Panc1 (cell line): ENCODE results near the gene ZFP1. TPM values are rescaled to one million over a fixed set of nuclear protein-coding genes. Genes with fewer than 3 reads are reported as not detected.

Experiments used
- ATAC-seq: fragments of 200-7000 bp; cut with Tn5 transposase; 2 replicates; pipeline ENCODE4 v1.9.1; 2020; ENCODE audit warnings: mild to moderate bottlenecking, moderate library complexity
- BruUV-seq: library from RNA; stranded (reverse); fragments of 400-500 nt; replicated peaks from 2 replicates; lab custom pipeline; 2021; lab: Mats Ljungman, UMichigan
- CTCF ChIA-PET: fragments of 300-600 bp; sonication (Branson Sonifier 250); formaldehyde crosslinking; loops from one replicate; lab custom pipeline; 2022; ENCODE audit warnings: antibody characterized with exemption; lab: Charles Lee
- POLR2A ChIA-PET: fragments of 300-600 bp; sonication (Branson Sonifier 250); formaldehyde crosslinking; loops from one replicate; lab custom pipeline; 2022; ENCODE audit warnings: antibody characterized with exemption; lab: Charles Lee
- DNase-seq: peaks from one replicate; pipeline ENCODE4 v3.0.0-alpha.2; 2010; ENCODE audit warnings: low read depth, low spot score
- H3K27ac ChIP-seq: 2 replicates; pipeline ENCODE4 v1.5.1; 2011; ENCODE audit warnings: mild to moderate bottlenecking, low read length, inconsistent platforms
- H3K27me3 ChIP-seq: fragments of 200-500 bp; sonication (Bioruptor generic); 2 replicates; pipeline ENCODE4 v1.6.0; 2014; ENCODE audit warnings: low read length, inconsistent platforms; ENCODE audit not compliant: control insufficient read depth, insufficient read depth
- H3K36me3 ChIP-seq: fragments of 200-500 bp; sonication (Bioruptor generic); 2 replicates; pipeline ENCODE4 v1.5.1; 2014; ENCODE audit warnings: inconsistent platforms, mild to moderate bottlenecking, low read length, moderate library complexity; ENCODE audit not compliant: control insufficient read depth, insufficient read depth
- H3K4me1 ChIP-seq: 2 replicates; pipeline ENCODE4 v1.5.1; 2011; ENCODE audit warnings: inconsistent platforms, mild to moderate bottlenecking, low read length, moderate library complexity; ENCODE audit not compliant: control insufficient read depth, insufficient read depth
- H3K4me3 ChIP-seq, 2 experiments: 2 replicates each; pipeline ENCODE4 v1.5.1; 2011 to 2012; ENCODE audit warnings: low read depth in 2 of 2, low read length in 2 of 2, mild to moderate bottlenecking in 2 of 2, inconsistent platforms in 1 of 2, moderate library complexity in 1 of 2
- H3K9me3 ChIP-seq: fragments of 200-500 bp; sonication (Bioruptor generic); 2 replicates; pipeline ENCODE4 v1.5.1; 2014; ENCODE audit warnings: low read depth, mild to moderate bottlenecking, inconsistent platforms, low read length, moderate library complexity; ENCODE audit not compliant: control insufficient read depth, insufficient read depth
- POLR2AphosphoS5 ChIP-seq: IDR thresholded peaks from 2 replicates; pipeline ENCODE4 v1.6.1; 2012; ENCODE audit warnings: mild to moderate bottlenecking, low read depth, low read length, moderate library complexity
- SIN3A ChIP-seq: IDR thresholded peaks from 2 replicates; pipeline ENCODE4 v1.6.1; 2012; ENCODE audit warnings: low read depth, mild to moderate bottlenecking, low read length, moderate library complexity, borderline replicate concordance; ENCODE audit not compliant: insufficient read depth
- TCF7L2 ChIP-seq: IDR thresholded peaks from 2 replicates; pipeline ENCODE4 v1.6.1; 2011; ENCODE audit warnings: mild to moderate bottlenecking, low read depth, low read length, inconsistent platforms
- in situ Hi-C: cut with HindIII; loops from 2 replicates; pipeline ENCODE4 v1.10.0; 2016; ENCODE audit warnings: low sequenced_read_pairs, low pct_unique_long_range_greater_than_20kb
- intact Hi-C: fragments of 100-400 bp; cut with micrococcal nuclease; formaldehyde crosslinking; loops from one replicate; pipeline ENCODE4 v1.10.0; 2022; ENCODE audit not compliant: unreplicated experiment
- total RNA-seq: library from RNA; stranded (reverse); gene quantifications from one replicate; pipeline ENCODE4 v1.2.1, GENCODE V29; 2021; ENCODE audit not compliant: unreplicated experiment
- TF ChIP-seq, protein P1 (sequence below): fragments of 450-650 bp; IDR thresholded peaks from 2 replicates; pipeline ENCODE4 v1.5.1; 2017; ENCODE audit warnings: mild to moderate bottlenecking
- TF ChIP-seq, protein P2 (sequence below), 2 experiments: IDR thresholded peaks; 2 replicates each; pipeline ENCODE4 v1.6.1; 2011 to 2012; ENCODE audit warnings: low read depth in 2 of 2, control low read depth in 1 of 2, low read length in 1 of 2, mild to moderate bottlenecking in 1 of 2, moderate library complexity in 1 of 2; ENCODE audit not compliant: insufficient read depth in 1 of 2

Gene ZFP1
- total RNA-seq, 1 experiment from 2014 or later, result 10.0 TPM

DNA sequence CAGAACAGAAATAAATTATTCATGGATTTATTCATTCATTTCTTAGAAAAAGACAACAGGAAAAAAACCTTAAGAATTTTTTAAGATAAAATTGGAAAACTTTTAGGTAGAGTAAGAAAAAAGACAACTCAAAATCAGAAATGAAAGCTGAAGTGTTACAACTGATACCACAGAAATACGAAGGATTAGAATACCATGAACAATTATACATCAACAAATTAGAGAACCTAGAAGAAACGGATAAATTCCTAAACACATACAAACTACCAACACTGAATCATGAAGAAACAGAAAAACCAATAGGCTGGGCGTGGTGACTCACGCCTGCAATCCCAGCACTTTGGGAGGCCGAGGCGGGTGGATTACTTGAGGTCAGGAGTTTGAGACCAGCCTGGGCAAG, 30.9 kb downstream of the ZFP1 start:
- POLR2A ChIA-PET, result no interaction called here
- Histone ChIP-seq H3K9me3 (peaks cover 4% of the 10 kb centered on the region; the same call in 1 of the 2 replicates), H3K27ac (no peak overlapping the region), H3K4me3 (no peak overlapping the region), H3K4me1 (no peaks in the 10 kb centered on the region), H3K36me3 (no peaks in the 10 kb centered on the region), H3K27me3 (no peaks in the 10 kb centered on the region)
- DNase-seq, result no peak
- TF ChIP-seq SIN3A (no peak), TCF7L2 (no peak), POLR2AphosphoS5 (no peak)
- TF ChIP-seq, protein P1, sequence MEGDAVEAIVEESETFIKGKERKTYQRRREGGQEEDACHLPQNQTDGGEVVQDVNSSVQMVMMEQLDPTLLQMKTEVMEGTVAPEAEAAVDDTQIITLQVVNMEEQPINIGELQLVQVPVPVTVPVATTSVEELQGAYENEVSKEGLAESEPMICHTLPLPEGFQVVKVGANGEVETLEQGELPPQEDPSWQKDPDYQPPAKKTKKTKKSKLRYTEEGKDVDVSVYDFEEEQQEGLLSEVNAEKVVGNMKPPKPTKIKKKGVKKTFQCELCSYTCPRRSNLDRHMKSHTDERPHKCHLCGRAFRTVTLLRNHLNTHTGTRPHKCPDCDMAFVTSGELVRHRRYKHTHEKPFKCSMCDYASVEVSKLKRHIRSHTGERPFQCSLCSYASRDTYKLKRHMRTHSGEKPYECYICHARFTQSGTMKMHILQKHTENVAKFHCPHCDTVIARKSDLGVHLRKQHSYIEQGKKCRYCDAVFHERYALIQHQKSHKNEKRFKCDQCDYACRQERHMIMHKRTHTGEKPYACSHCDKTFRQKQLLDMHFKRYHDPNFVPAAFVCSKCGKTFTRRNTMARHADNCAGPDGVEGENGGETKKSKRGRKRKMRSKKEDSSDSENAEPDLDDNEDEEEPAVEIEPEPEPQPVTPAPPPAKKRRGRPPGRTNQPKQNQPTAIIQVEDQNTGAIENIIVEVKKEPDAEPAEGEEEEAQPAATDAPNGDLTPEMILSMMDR, result no peak
- TF ChIP-seq, protein P2, sequence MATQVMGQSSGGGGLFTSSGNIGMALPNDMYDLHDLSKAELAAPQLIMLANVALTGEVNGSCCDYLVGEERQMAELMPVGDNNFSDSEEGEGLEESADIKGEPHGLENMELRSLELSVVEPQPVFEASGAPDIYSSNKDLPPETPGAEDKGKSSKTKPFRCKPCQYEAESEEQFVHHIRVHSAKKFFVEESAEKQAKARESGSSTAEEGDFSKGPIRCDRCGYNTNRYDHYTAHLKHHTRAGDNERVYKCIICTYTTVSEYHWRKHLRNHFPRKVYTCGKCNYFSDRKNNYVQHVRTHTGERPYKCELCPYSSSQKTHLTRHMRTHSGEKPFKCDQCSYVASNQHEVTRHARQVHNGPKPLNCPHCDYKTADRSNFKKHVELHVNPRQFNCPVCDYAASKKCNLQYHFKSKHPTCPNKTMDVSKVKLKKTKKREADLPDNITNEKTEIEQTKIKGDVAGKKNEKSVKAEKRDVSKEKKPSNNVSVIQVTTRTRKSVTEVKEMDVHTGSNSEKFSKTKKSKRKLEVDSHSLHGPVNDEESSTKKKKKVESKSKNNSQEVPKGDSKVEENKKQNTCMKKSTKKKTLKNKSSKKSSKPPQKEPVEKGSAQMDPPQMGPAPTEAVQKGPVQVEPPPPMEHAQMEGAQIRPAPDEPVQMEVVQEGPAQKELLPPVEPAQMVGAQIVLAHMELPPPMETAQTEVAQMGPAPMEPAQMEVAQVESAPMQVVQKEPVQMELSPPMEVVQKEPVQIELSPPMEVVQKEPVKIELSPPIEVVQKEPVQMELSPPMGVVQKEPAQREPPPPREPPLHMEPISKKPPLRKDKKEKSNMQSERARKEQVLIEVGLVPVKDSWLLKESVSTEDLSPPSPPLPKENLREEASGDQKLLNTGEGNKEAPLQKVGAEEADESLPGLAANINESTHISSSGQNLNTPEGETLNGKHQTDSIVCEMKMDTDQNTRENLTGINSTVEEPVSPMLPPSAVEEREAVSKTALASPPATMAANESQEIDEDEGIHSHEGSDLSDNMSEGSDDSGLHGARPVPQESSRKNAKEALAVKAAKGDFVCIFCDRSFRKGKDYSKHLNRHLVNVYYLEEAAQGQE (IDR thresholded peaks at IDR 0.05; ENCODE audit: insufficient read depth in 1 of 2, low read depth in 2 of 2, low read length in 1 of 2), result no peak
- in situ Hi-C loops (no loop called here), intact Hi-C loops (no loop called here)
- no peak for ATAC-seq
- CTCF ChIA-PET, result no interaction called here
- no TSS peak for BruUV-seq

DNA sequence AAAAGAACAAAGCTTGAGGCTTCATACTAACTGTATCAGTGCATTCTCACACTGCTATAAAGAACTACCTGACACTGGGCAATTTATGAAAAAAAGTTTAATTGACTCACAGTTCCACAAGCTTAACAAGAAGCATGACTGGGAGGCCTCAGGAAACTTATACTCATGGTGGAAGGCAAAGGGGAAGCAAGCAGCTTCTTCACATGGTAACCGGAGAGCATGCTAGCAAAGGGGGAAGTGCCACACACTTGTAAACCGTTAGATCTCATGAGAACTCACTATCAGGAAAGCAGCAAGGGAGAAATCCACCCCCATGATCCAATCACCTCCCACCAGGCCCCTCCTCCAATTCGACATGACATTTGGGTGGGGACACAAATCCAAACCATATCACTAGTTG, 33.3 kb downstream of the ZFP1 start:
- no peak for TF ChIP-seq TCF7L2
- TF ChIP-seq, protein P1, result no peak
- TF ChIP-seq SIN3A, result no peak
- TF ChIP-seq, protein P2 (IDR thresholded peaks at IDR 0.05; ENCODE audit: insufficient read depth in 1 of 2, low read depth in 2 of 2, low read length in 1 of 2), result no peak
- no peak for TF ChIP-seq POLR2AphosphoS5
- in situ Hi-C loops, result no loop called here
- Histone ChIP-seq H3K9me3 (peaks cover 4% of the 10 kb centered on the region; the same call in 1 of the 2 replicates), H3K27me3 (no peaks in the 10 kb centered on the region), H3K27ac (no peak overlapping the region), H3K4me3 (no peak overlapping the region), H3K4me1 (no peaks in the 10 kb centered on the region), H3K36me3 (no peaks in the 10 kb centered on the region)
- intact Hi-C loops, result no loop called here
- ATAC-seq, result no peak
- DNase-seq, result no peak
- ChIA-PET CTCF (interaction anchor here (0.6 kb wide), 1 partner anchor 22 kb away, joined by 14 read pairs; no protein-coding TSS in a partner anchor), POLR2A (no interaction called here)
- BruUV-seq, result no TSS peak
